Measurements from ENCODE around the gene LLGL2.

GRCh38 chr17:75511610-75512575 lies 13.6 kb upstream of the LLGL2 start:
- TF ChIP-seq CTCF (IDR thresholded peaks at IDR 0.05) (no peak), EZH2 (IDR thresholded peaks at IDR 0.05) (no peak), EZH2phosphoT487 (IDR thresholded peaks at IDR 0.05) (no peak)

Measured in neural progenitor cell (in vitro differentiated cells).